Gastrocnemius medialis (tissue), 4 donors: ENCODE measurements around the gene GARRE1.
"Not testable (repeated sequence)": the region's sequence is repeated elsewhere in the genome, so short reads cannot be mapped to it uniquely, and the experiment has no call there.

Experiments used
- CTCF ChIP-seq, 5 experiments: fragments of 450-650 bp in 3 of 5; fragments of 200-600 bp in 2 of 5; sonication (generic) in 2 of 5; IDR thresholded peaks in 4 of 5; conservative IDR thresholded peaks in 1 of 5; 1 replicate in 4 of 5; 2 replicates in 1 of 5; pipeline ENCODE4 v1.5.1; 2016 to 2019; ENCODE audit warnings: antibody characterized with exemption in 5 of 5, mild to moderate bottlenecking in 3 of 5, moderate library complexity in 3 of 5
- POLR2A ChIP-seq, 2 donors: fragments of 450-650 bp; IDR thresholded peaks; one replicate each; pipeline ENCODE4 v1.6.1; 2017; ENCODE audit warnings: antibody characterized with exemption in 2 of 2, mild to moderate bottlenecking in 2 of 2, moderate library complexity in 2 of 2

GRCh38 chr19:34243138-34243875, 11.0 kb upstream of the GARRE1 start:
- not testable (repeated sequence) for TF ChIP-seq CTCF (IDR thresholded peaks at IDR 0.05 in 4 of 5, conservative IDR thresholded peaks at IDR 0.05 in 1 of 5); POLR2A (IDR thresholded peaks at IDR 0.05)
